OCI-LY3 (cell line): ENCODE results near the gene UBE2E2.
"Not testable (repeated sequence)": the region's sequence is repeated elsewhere in the genome, so short reads cannot be mapped to it uniquely, and the experiment has no call there.

Source experiments
- H2AFZ ChIP-seq: fragments of 200-600, 300-600 bp; shearing (Covaris generic); 2 replicates; pipeline ENCODE4 v1.6.0; 2014; ENCODE audit warnings: antibody characterized with exemption, low read depth, low read length
- H3K27ac ChIP-seq: fragments of 200-600, 300-600 bp; sonication (generic); 2 replicates; pipeline ENCODE4 v1.5.1; 2014; ENCODE audit warnings: mild to moderate bottlenecking, low read length, moderate library complexity, mixed read lengths
- H3K27me3 ChIP-seq: fragments of 200-600, 300-600 bp; sonication (generic); 2 replicates; pipeline ENCODE4 v1.6.1; 2014; ENCODE audit warnings: low read depth, low read length, mixed read lengths
- H3K36me3 ChIP-seq: fragments of 200-600, 300-600 bp; sonication (generic); replicated peaks from 2 replicates; pipeline ENCODE3; 2014; ENCODE audit warnings: low read depth, low read length, mixed read lengths
- H3K4me1 ChIP-seq: fragments of 300-600, 200-600 bp; sonication (generic); 2 replicates; pipeline ENCODE4 v1.6.1; 2014; ENCODE audit warnings: low read length, mixed read lengths
- H3K4me2 ChIP-seq: fragments of 200-600, 300-600 bp; sonication (generic); 2 replicates; pipeline ENCODE4 v1.6.1; 2014; ENCODE audit warnings: low read length, mixed read lengths
- H3K4me3 ChIP-seq: fragments of 300-600, 200-600 bp; sonication (generic); 2 replicates; pipeline ENCODE4 v1.5.1; 2014; ENCODE audit warnings: antibody characterized with exemption, mild to moderate bottlenecking, low read length, moderate library complexity
- H3K79me2 ChIP-seq: fragments of 300-600, 200-600 bp; shearing (Covaris generic); 2 replicates; pipeline ENCODE4 v1.6.1; 2014; ENCODE audit warnings: mild to moderate bottlenecking, low read length, mixed read lengths
- H3K9ac ChIP-seq: fragments of 300-600, 200-600 bp; shearing (Covaris generic); 2 replicates; pipeline ENCODE4 v1.6.0; 2014; ENCODE audit warnings: mild to moderate bottlenecking, low read length, moderate library complexity
- H3K9me3 ChIP-seq: fragments of 200-600, 300-600 bp; shearing (Covaris generic); 2 replicates; pipeline ENCODE4 v1.6.1; 2014; ENCODE audit warnings: low read length, mixed read lengths; ENCODE audit not compliant: insufficient read depth
- H4K20me1 ChIP-seq: fragments of 200-600, 300-600 bp; sonication (generic); 2 replicates; pipeline ENCODE4 v1.6.1; 2016; ENCODE audit warnings: low read length, mixed read lengths; ENCODE audit not compliant: insufficient read depth
- EZH2phosphoT487 ChIP-seq: fragments of 200-600 bp; shearing (Covaris generic); IDR thresholded peaks from 2 replicates; pipeline ENCODE4 v1.6.1; 2018; ENCODE audit warnings: antibody characterized with exemption, mixed run types, low read depth
- TF ChIP-seq, protein P1 (sequence below): fragments of 200-600, 300-600 bp; sonication (generic); IDR thresholded peaks from 2 replicates; pipeline ENCODE4 v1.5.1; 2014; ENCODE audit warnings: antibody characterized with exemption, low read length, low read depth

Gene UBE2E2

GRCh38 chr3:23341147-23341838 is 138.2 kb downstream of the UBE2E2 start:
- H3K4me1 ChIP-seq, result peaks cover 29% of the 10 kb centered on the region
- no peak overlapping the region for H2AFZ ChIP-seq
- peak overlapping the region; percentile 74 for H3K4me2 ChIP-seq
- no peaks in the 10 kb centered on the region for H3K9me3 ChIP-seq
- no peak for TF ChIP-seq EZH2phosphoT487
- TF ChIP-seq, protein P1, sequence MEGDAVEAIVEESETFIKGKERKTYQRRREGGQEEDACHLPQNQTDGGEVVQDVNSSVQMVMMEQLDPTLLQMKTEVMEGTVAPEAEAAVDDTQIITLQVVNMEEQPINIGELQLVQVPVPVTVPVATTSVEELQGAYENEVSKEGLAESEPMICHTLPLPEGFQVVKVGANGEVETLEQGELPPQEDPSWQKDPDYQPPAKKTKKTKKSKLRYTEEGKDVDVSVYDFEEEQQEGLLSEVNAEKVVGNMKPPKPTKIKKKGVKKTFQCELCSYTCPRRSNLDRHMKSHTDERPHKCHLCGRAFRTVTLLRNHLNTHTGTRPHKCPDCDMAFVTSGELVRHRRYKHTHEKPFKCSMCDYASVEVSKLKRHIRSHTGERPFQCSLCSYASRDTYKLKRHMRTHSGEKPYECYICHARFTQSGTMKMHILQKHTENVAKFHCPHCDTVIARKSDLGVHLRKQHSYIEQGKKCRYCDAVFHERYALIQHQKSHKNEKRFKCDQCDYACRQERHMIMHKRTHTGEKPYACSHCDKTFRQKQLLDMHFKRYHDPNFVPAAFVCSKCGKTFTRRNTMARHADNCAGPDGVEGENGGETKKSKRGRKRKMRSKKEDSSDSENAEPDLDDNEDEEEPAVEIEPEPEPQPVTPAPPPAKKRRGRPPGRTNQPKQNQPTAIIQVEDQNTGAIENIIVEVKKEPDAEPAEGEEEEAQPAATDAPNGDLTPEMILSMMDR, result no peak
- peaks cover 53% of the 10 kb centered on the region for H3K79me2 ChIP-seq
- H3K9ac ChIP-seq, result no peak overlapping the region
- H3K36me3 ChIP-seq, result no peaks in the 10 kb centered on the region
- peak overlapping the region; percentile 40 for H3K4me3 ChIP-seq
- peak overlapping the region; percentile 52 for H3K27ac ChIP-seq
- H4K20me1 ChIP-seq, result peaks cover 17% of the 10 kb centered on the region
- H3K27me3 ChIP-seq, result no peaks in the 10 kb centered on the region

DNA sequence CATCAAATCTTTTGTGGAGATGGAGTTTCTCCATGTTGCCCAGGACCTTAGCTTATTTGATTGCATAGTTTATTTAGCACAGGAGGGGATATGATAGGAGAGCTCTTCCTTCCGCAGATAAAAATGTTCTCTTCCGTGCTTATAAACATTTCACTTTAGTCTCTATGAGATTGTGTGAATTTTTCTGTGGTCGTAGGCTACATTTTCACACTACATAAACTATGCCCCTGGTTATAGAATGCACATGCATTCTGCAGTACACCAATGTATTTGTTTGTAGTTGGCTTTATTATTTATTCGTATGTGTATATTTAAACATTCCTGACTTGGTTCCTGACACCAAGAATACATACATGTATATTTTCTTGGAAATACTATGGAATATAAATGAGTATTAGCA is 139.2 kb downstream of the UBE2E2 start:
- Histone ChIP-seq H3K79me2 (peaks cover 46% of the 10 kb centered on the region), H3K9me3 (no peaks in the 10 kb centered on the region), H3K4me3 (no peak overlapping the region), H3K27ac (no peak overlapping the region), H2AFZ (no peak overlapping the region), H3K4me2 (peak overlapping the region; percentile 74; the same call in 1 of the 2 replicates), H3K27me3 (no peaks in the 10 kb centered on the region), H3K9ac (no peak overlapping the region), H3K4me1 (peaks cover 28% of the 10 kb centered on the region), H3K36me3 (peaks cover 6% of the 10 kb centered on the region), H4K20me1 (peaks cover 17% of the 10 kb centered on the region)
- TF ChIP-seq, protein P1, result no peak
- no peak for TF ChIP-seq EZH2phosphoT487

- Histone ChIP-seq H2AFZ (no peak overlapping the region), H3K27ac (no peak overlapping the region), H3K9me3 (0 out of 2 replicates have a peak, but pooled peaks cover 3% of the 10 kb centered on the region), H4K20me1 (peaks cover 17% of the 10 kb centered on the region), H3K27me3 (no peaks in the 10 kb centered on the region), H3K4me3 (no peak overlapping the region), H3K36me3 (peaks cover 10% of the 10 kb centered on the region), H3K9ac (no peak overlapping the region), H3K4me1 (peaks cover 28% of the 10 kb centered on the region), H3K4me2 (no peak overlapping the region), H3K79me2 (peaks cover 36% of the 10 kb centered on the region)
- TF ChIP-seq EZH2phosphoT487, result no peak
- TF ChIP-seq, protein P1, result no peak
These were observed 140.4 kb downstream of the UBE2E2 start for GRCh38 chr3:23343509-23343908.

DNA sequence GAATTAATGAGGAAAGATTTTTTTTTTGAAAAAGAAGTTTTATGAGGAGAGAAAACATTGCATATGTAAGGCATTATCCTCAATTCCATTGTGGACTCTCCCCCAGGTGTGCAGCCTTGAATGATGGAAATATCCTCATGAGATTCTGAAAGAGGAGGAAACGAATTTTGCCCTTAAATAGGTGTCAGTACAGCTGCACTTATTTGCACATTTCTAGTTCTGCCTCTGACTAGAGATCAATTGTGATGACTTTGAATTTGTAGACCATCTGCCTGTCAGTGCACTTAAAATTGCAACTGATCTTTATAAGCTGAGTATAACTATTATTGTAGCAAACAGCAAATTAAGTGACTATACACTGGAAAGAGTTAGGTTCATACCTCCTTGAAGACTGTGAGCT is 141.8 kb downstream of the UBE2E2 start:
- H4K20me1 ChIP-seq, result peaks cover 17% of the 10 kb centered on the region

DNA sequence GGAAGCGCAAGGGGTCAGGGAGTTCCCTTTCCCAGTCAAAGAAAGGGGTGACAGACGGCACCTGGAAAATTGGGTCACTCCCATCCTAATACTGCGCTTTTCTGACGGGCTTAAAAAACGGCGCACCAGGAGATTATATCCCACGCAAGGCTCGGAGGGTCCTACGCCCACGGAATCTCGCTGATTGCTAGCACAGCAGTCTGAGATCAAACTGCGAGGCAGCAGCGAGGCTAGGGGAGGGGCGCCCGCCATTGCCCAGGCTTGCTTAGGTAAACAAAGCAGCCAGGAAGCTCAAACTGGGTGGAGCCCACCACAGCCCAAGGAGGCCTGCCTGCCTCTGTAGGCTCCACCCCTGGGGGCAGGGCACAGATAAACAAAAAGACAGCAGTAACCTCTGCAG is 146.3 kb downstream of the UBE2E2 start:
- H3K79me2 ChIP-seq, H3K4me1 ChIP-seq, H4K20me1 ChIP-seq, H3K27ac ChIP-seq, H3K9me3 ChIP-seq, H3K9ac ChIP-seq, H3K4me3 ChIP-seq, H3K27me3 ChIP-seq, H2AFZ ChIP-seq, H3K4me2 ChIP-seq: not testable (repeated sequence)
- peaks cover 15% of the 10 kb centered on the region for H3K36me3 ChIP-seq

More for the DNA sequence above, 141.8 kb downstream of the UBE2E2 start:
- H2AFZ ChIP-seq, result no peak overlapping the region
- H3K4me2 ChIP-seq, result no peak overlapping the region
- H3K4me3 ChIP-seq, result no peak overlapping the region
- no peak overlapping the region for H3K9ac ChIP-seq
- H3K27ac ChIP-seq, result no peak overlapping the region
- H3K9me3 ChIP-seq, result 0 out of 2 replicates have a peak, but pooled peaks cover 5% of the 10 kb centered on the region
- H3K4me1 ChIP-seq, result peaks cover 24% of the 10 kb centered on the region
- H3K27me3 ChIP-seq, result no peaks in the 10 kb centered on the region
- peaks cover 15% of the 10 kb centered on the region for H3K36me3 ChIP-seq
- no peak for TF ChIP-seq EZH2phosphoT487
- TF ChIP-seq, protein P1, result no peak
- peaks cover 30% of the 10 kb centered on the region for H3K79me2 ChIP-seq
